Mesodermal cell (in vitro differentiated cells): Measurements from ENCODE around the gene NEK1.
"Not testable (repeated sequence)": the region's sequence is repeated elsewhere in the genome, so short reads cannot be mapped to it uniquely, and the experiment has no call there.

Experiments
- H3K27ac ChIP-seq: 2 replicates; pipeline ENCODE4 v1.7.0; 2013; ENCODE audit warnings: mild to moderate bottlenecking, low read depth, low read length, moderate library complexity; ENCODE audit not compliant: severe bottlenecking
- H3K36me3 ChIP-seq: 2 replicates; pipeline ENCODE4 v1.7.1; 2013; ENCODE audit warnings: mild to moderate bottlenecking, low read length, moderate library complexity; ENCODE audit not compliant: control insufficient read depth, insufficient read depth
- H3K4me1 ChIP-seq: one replicate; pipeline ENCODE4 v1.7.1; 2013; ENCODE audit warnings: mild to moderate bottlenecking, low read length; ENCODE audit not compliant: insufficient read depth, control insufficient read depth, poor library complexity, severe bottlenecking
- H3K4me3 ChIP-seq: 2 replicates; pipeline ENCODE4 v1.7.0; 2013; ENCODE audit warnings: low read length, control low read depth, mild to moderate bottlenecking; ENCODE audit not compliant: insufficient read depth, poor library complexity, severe bottlenecking; ENCODE audit errors: extremely low read depth
- H3K9me3 ChIP-seq: 2 replicates; pipeline ENCODE4 v1.7.1; 2013; ENCODE audit warnings: mild to moderate bottlenecking, low read length, moderate library complexity; ENCODE audit not compliant: control insufficient read depth
- WGBS, 2 experiments: methylation state at CpG; one replicate each; pipeline ENCODE4 v1.1.5; 2013; ENCODE audit warnings: missing lambda C conversion rate in 2 of 2; ENCODE audit not compliant: insufficient coverage in 2 of 2; 5-methylcytosine and 5-hydroxymethylcytosine counted together

NEK1 gene

GRCh38 chr4:169565606-169566005 is 46.8 kb downstream of the NEK1 start:
- no CpG with 5 or more reads among the region's 3 CpGs for WGBS, 2 experiments
- no peak overlapping the region for H3K27ac ChIP-seq
- no peaks in the 10 kb centered on the region for H3K9me3 ChIP-seq
- no peaks in the 10 kb centered on the region for H3K36me3 ChIP-seq
- no peak overlapping the region for H3K4me3 ChIP-seq
- H3K4me1 ChIP-seq, result no peaks in the 10 kb centered on the region

GRCh38 chr4:169557061-169557636 is 55.2 kb downstream of the NEK1 start:
- no CpG with 5 or more reads among the region's 1 CpG for WGBS, 2 experiments
- H3K4me1 ChIP-seq, result no peaks in the 10 kb centered on the region
- no peak overlapping the region for H3K27ac ChIP-seq
- no peaks in the 10 kb centered on the region for H3K9me3 ChIP-seq
- H3K4me3 ChIP-seq, result no peak overlapping the region
- peaks cover 8% of the 10 kb centered on the region for H3K36me3 ChIP-seq

- 89 to 100% methylated on average over 1 to 4 of the region's 4 CpGs for WGBS, 2 experiments
- H3K9me3 ChIP-seq, H3K4me1 ChIP-seq, H3K27ac ChIP-seq, H3K4me3 ChIP-seq: not testable (repeated sequence)
- H3K36me3 ChIP-seq, result peaks cover 13% of the 10 kb centered on the region
These were observed 65.8 kb downstream of the NEK1 start for GRCh38 chr4:169546548-169546947.

- peaks cover 4% of the 10 kb centered on the region for H3K9me3 ChIP-seq
- H3K4me3 ChIP-seq, result no peak overlapping the region
- H3K4me1 ChIP-seq, result no peaks in the 10 kb centered on the region
- no peak overlapping the region for H3K27ac ChIP-seq
- H3K36me3 ChIP-seq, result no peaks in the 10 kb centered on the region
These were observed 71.6 kb downstream of the NEK1 start for GRCh38 chr4:169540774-169541173.

GRCh38 chr4:169530048-169530447 is 82.3 kb downstream of the NEK1 start:
- Histone ChIP-seq H3K4me1 (no peaks in the 10 kb centered on the region), H3K27ac (no peak overlapping the region), H3K4me3 (no peak overlapping the region), H3K36me3 (no peaks in the 10 kb centered on the region), H3K9me3 (no peaks in the 10 kb centered on the region)
- 60 to 67% methylated on average over 1 to 2 of the region's 2 CpGs for WGBS, 2 experiments

GRCh38 chr4:169523796-169524195 is 88.6 kb downstream of the NEK1 start:
- Histone ChIP-seq H3K4me1 (no peaks in the 10 kb centered on the region), H3K4me3 (no peak overlapping the region)

GRCh38 chr4:169510617-169511016 is 101.8 kb downstream of the NEK1 start:
- H3K4me1 ChIP-seq, result no peaks in the 10 kb centered on the region
- WGBS, 2 experiments, result 86% methylated on average over 1 to 2 of the region's 3 CpGs
- no peak overlapping the region for H3K27ac ChIP-seq
- H3K9me3 ChIP-seq, result no peaks in the 10 kb centered on the region
- no peak overlapping the region for H3K4me3 ChIP-seq
- no peaks in the 10 kb centered on the region for H3K36me3 ChIP-seq

More at GRCh38 chr4:169523796-169524195, 88.6 kb downstream of the NEK1 start:
- Histone ChIP-seq H3K36me3 (peaks cover 3% of the 10 kb centered on the region), H3K27ac (no peak overlapping the region), H3K9me3 (no peaks in the 10 kb centered on the region)

- Histone ChIP-seq H3K9me3 (no peaks in the 10 kb centered on the region), H3K27ac (no peak overlapping the region), H3K4me3 (no peak overlapping the region), H3K4me1 (no peaks in the 10 kb centered on the region), H3K36me3 (no peaks in the 10 kb centered on the region)
- WGBS, 2 experiments, result no CpG with 5 or more reads among the region's 2 CpGs
These were observed 105.5 kb downstream of the NEK1 start for GRCh38 chr4:169506903-169507302.

- not testable (repeated sequence) for H3K9me3 ChIP-seq, H3K27ac ChIP-seq, H3K4me1 ChIP-seq, H3K4me3 ChIP-seq, H3K36me3 ChIP-seq
- WGBS, 2 experiments, result 89 to 95% methylated on average over 9 to 10 of the region's 11 CpGs
These were observed 112.5 kb downstream of the NEK1 start for GRCh38 chr4:169499907-169500306.

GRCh38 chr4:169494234-169494633 is 118.1 kb downstream of the NEK1 start:
- H3K27ac ChIP-seq, H3K4me1 ChIP-seq, H3K36me3 ChIP-seq, H3K9me3 ChIP-seq, H3K4me3 ChIP-seq: not testable (repeated sequence)
- 100% methylated on average over 1 of the region's 3 CpGs; no CpG with 5 or more reads in 1 of the 2 experiments for WGBS, 2 experiments

GRCh38 chr4:169493164-169493524 is 119.2 kb downstream of the NEK1 start:
- Histone ChIP-seq H3K9me3 (no peaks in the 10 kb centered on the region), H3K36me3 (peaks cover 7% of the 10 kb centered on the region), H3K4me3 (no peak overlapping the region), H3K4me1 (no peaks in the 10 kb centered on the region), H3K27ac (no peak overlapping the region)
- 20% methylated on average over 1 of the region's 2 CpGs; no CpG with 5 or more reads in 1 of the 2 experiments for WGBS, 2 experiments
